Activated CD8-positive, alpha-beta T cell treated with anti-CD3 and anti-CD28 coated beads for 36 hours (primary cell): ENCODE results near the gene PDCD2L. TPM values are rescaled to one million over a fixed set of nuclear protein-coding genes. Genes with fewer than 3 reads are reported as not detected.
"Not testable (repeated sequence)": the region's sequence is repeated elsewhere in the genome, so short reads cannot be mapped to it uniquely, and the experiment has no call there.

Experiments used
- ATAC-seq: fragments of 200-7000 bp; cut with Tn5 transposase; one replicate; pipeline ENCODE4 v1.10.0; 2021; ENCODE audit warnings: mild to moderate bottlenecking, moderate library complexity
- CTCF ChIA-PET: fragments of 350-600 bp; sonication (Branson Sonifier 250); formaldehyde crosslinking; loops from one replicate; lab custom pipeline; 2021; ENCODE audit warnings: antibody characterized with exemption; lab: Charles Lee
- POLR2A ChIA-PET: fragments of 350-600 bp; sonication (Branson Sonifier 250); formaldehyde crosslinking; loops from one replicate; lab custom pipeline; 2021; ENCODE audit warnings: antibody characterized with exemption; lab: Charles Lee
- DNase-seq: peaks from one replicate; pipeline ENCODE4 v3.0.0-alpha.2; 2020
- H3K27ac Mint-ChIP-seq: one replicate; pipeline ENCODE4 v1.8.0; 2021; ENCODE audit warnings: mild to moderate bottlenecking, mixed read lengths
- H3K27me3 Mint-ChIP-seq: one replicate; pipeline ENCODE4 v1.8.0; 2021; ENCODE audit warnings: mixed read lengths
- H3K36me3 Mint-ChIP-seq: one replicate; pipeline ENCODE4 v1.8.0; 2021; ENCODE audit warnings: low read depth, mixed read lengths
- H3K4me1 Mint-ChIP-seq: one replicate; pipeline ENCODE4 v1.8.0; 2021; ENCODE audit warnings: low read depth, mixed read lengths
- H3K4me3 Mint-ChIP-seq: one replicate; pipeline ENCODE4 v1.8.0; 2021; ENCODE audit warnings: mild to moderate bottlenecking, moderate library complexity, mixed read lengths
- H3K9me3 Mint-ChIP-seq: one replicate; pipeline ENCODE4 v1.8.0; 2021; ENCODE audit warnings: mixed read lengths
- intact Hi-C: fragments of 100-400 bp; cut with micrococcal nuclease; formaldehyde crosslinking; loops from one replicate; pipeline ENCODE4 v1.10.0; 2022
- total RNA-seq, 2 experiments: library from RNA; stranded (reverse); gene quantifications; one replicate each; pipeline ENCODE4 v1.2.3, GENCODE V29; 2021
- TF ChIP-seq, protein P1 (sequence below): fragments of 200-600 bp; IDR thresholded peaks from one replicate; pipeline ENCODE4 v1.8.0; 2022; ENCODE audit warnings: antibody characterized with exemption, mild to moderate bottlenecking

Gene PDCD2L
- total RNA-seq, 2 experiments from 2014 or later: 39.9 to 42.1 TPM

- ATAC-seq (no peak), DNase-seq (no peak)
- intact Hi-C loops: no loop called here
- ChIA-PET CTCF (no interaction called here), POLR2A (interaction anchor here (1.6 to 14.7 kb wide), 3 partner anchors 12 to 30 kb away, joined by 3 to 151 read pairs (median 14); partner anchors contain the start of gene GPI)
- TF ChIP-seq, protein P1, sequence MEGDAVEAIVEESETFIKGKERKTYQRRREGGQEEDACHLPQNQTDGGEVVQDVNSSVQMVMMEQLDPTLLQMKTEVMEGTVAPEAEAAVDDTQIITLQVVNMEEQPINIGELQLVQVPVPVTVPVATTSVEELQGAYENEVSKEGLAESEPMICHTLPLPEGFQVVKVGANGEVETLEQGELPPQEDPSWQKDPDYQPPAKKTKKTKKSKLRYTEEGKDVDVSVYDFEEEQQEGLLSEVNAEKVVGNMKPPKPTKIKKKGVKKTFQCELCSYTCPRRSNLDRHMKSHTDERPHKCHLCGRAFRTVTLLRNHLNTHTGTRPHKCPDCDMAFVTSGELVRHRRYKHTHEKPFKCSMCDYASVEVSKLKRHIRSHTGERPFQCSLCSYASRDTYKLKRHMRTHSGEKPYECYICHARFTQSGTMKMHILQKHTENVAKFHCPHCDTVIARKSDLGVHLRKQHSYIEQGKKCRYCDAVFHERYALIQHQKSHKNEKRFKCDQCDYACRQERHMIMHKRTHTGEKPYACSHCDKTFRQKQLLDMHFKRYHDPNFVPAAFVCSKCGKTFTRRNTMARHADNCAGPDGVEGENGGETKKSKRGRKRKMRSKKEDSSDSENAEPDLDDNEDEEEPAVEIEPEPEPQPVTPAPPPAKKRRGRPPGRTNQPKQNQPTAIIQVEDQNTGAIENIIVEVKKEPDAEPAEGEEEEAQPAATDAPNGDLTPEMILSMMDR: no peak
- no peaks in the 10 kb centered on the region for H3K27me3 Mint-ChIP-seq
- H3K27ac Mint-ChIP-seq: no peak overlapping the region
- H3K36me3 Mint-ChIP-seq: peaks cover 49% of the 10 kb centered on the region
- H3K9me3 Mint-ChIP-seq: no peaks in the 10 kb centered on the region
- H3K4me1 Mint-ChIP-seq: no peaks in the 10 kb centered on the region
- no peak overlapping the region for H3K4me3 Mint-ChIP-seq
Measured at GRCh38 chr19:34387446-34387810, 16.8 kb upstream of the PDCD2L start.

GRCh38 chr19:34388745-34389144 lies 15.5 kb upstream of the PDCD2L start:
- H3K27ac Mint-ChIP-seq, H3K4me3 Mint-ChIP-seq, ATAC-seq, H3K9me3 Mint-ChIP-seq, DNase-seq, H3K27me3 Mint-ChIP-seq, intact Hi-C loops, H3K4me1 Mint-ChIP-seq: not testable (repeated sequence)
- CTCF ChIA-PET: interaction anchor here (1.2 kb wide), 1 partner anchor 42 kb away, joined by 3 read pairs; no protein-coding TSS in a partner anchor
- POLR2A ChIA-PET: interaction anchor here (1.3 to 14.7 kb wide), 3 partner anchors 8 to 22 kb away, joined by 3 to 151 read pairs (median 4); partner anchors contain the start of gene GPI
- H3K36me3 Mint-ChIP-seq: peaks cover 36% of the 10 kb centered on the region

DNA sequence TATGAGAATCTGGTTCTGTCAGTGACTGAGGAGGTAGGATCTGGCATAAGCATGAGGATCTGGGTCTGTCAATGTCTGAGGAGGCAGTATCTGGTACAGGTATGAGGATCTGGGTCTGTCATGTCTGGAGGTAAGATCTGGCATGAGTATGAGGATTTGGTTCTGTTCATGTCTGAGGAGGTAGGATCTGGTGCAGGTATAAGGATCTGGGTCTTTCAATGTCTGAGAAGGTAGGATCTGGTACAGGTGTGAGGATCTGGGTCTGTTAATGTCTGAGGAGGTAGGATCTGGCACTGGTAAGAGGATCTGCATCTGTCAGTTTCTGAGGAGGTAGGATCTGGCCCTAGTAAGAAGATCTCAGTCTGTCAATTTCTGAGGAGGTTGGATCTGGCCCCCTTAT lies 12.4 kb upstream of the PDCD2L start:
- no peak for ATAC-seq

DNA sequence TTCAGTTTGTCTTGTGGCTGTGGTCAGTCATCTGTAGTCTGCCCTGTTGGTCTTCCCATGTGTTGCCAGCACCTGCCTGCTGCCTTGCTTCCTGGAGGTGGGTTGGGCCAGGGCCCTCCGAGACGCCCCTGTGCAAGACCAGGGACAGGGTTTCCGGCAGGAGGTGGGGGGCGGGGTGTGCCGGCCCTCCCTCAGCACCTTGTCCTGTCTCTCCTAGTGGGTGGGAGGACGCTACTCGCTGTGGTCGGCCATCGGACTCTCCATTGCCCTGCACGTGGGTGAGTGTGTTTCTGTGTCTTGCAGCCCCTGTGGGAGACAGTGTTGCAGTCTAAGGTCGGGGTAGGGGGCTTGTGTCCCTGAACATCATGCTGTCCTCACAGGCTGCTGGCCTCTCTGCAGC lies 11.2 kb upstream of the PDCD2L start:
- Mint-ChIP-seq H3K27me3 (no peaks in the 10 kb centered on the region), H3K4me1 (no peaks in the 10 kb centered on the region), H3K36me3 (peaks cover 22% of the 10 kb centered on the region), H3K9me3 (no peaks in the 10 kb centered on the region), H3K27ac (no peak overlapping the region), H3K4me3 (no peak overlapping the region)
- intact Hi-C loops: no loop called here
- ChIA-PET CTCF (no interaction called here), POLR2A (no interaction called here)
- DNase-seq (no peak), ATAC-seq (no peak)
- TF ChIP-seq, protein P1: no peak

More for the DNA sequence above, 12.4 kb upstream of the PDCD2L start:
- TF ChIP-seq, protein P1: no peak
- Mint-ChIP-seq H3K27me3 (no peaks in the 10 kb centered on the region), H3K27ac (no peak overlapping the region), H3K4me1 (no peaks in the 10 kb centered on the region), H3K9me3 (no peaks in the 10 kb centered on the region), H3K36me3 (peaks cover 20% of the 10 kb centered on the region), H3K4me3 (no peak overlapping the region)
- intact Hi-C loops: no loop called here
- no peak for DNase-seq
- ChIA-PET POLR2A (no interaction called here), CTCF (no interaction called here)

- intact Hi-C loops: no loop called here
- DNase-seq (no peak), ATAC-seq (no peak)
- ChIA-PET CTCF (no interaction called here), POLR2A (interaction anchor here (1.4 to 1.7 kb wide), 2 partner anchors 9 to 34 kb away, joined by 3 to 4 read pairs; no protein-coding TSS in a partner anchor)
- Mint-ChIP-seq H3K4me3 (no peak overlapping the region), H3K27me3 (no peaks in the 10 kb centered on the region), H3K9me3 (no peaks in the 10 kb centered on the region), H3K36me3 (peaks cover 23% of the 10 kb centered on the region), H3K4me1 (no peaks in the 10 kb centered on the region), H3K27ac (no peak overlapping the region)
- TF ChIP-seq, protein P1: no peak
Measured at GRCh38 chr19:34393629-34394028, 10.6 kb upstream of the PDCD2L start.
